Measurements from ENCODE around the gene CLMN.

DNA sequence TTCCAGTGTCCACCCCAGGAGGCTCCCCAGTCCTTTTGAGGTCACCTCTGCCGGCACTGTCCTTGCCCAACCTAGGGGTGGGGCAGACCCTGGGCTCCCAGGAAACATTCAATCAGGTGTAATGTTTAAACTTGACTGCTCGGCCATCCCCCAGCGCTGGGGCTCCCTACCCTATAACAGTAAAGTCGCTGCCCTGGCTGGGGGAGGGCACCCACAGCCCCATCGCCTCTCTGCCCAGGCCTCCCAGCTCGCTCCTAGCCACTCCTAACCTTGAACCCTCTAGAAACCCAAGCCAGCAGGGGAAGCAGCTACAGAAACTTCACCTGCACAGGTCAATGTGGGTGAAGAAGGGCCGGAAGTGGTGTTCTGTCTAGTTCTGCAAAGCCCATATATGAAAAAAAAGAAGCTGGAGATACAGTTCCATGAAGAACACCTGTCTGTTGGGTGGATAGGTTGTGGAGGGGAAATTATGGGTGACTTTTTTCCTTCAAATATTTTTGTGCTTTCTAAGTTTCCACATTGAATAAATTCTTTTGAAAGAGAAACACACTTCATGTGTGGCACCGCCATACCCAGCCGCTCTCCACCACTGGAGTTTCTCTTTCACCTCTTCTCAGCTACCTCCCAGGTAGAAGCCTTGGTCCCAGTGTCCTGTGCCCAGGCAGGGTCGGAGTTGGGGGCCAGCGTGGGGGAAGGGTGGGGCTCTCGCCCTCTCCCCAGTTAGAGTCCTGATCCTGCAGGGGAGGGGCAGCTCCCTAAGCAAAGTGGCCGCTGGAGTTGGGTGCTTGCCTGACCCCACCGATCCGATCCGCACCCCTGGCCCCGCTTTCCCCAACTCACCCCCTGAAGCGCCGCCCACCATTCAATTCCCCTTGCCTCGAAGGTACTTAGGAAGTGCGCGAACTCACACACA, 1.1 kb downstream of the CLMN start:
- TF ChIP-seq POLR2A (IDR thresholded peaks at IDR 0.05): no peak
- TF ChIP-seq CTCF (IDR thresholded peaks at IDR 0.05): no peak
- TF ChIP-seq POLR2AphosphoS5 (IDR thresholded peaks at IDR 0.05): no peak

Measured in gastroesophageal sphincter (tissue), 3 donors.